Right hindlimb (tissue), 1 donor: ENCODE measurements around the gene FIZ1.

Experiments
- DNase-seq: peaks from one replicate; pipeline ENCODE4 v3.0.0-alpha.2; 2018

Gene FIZ1

GRCh38 chr19:55599468-55599841 is at the start of gene FIZ1:
Gene FIZ1 (minus strand): TSS chr19:55599517. CDS start chr19:55597865, 1,652 bp downstream.
- peak; percentile 100 for DNase-seq

DNA sequence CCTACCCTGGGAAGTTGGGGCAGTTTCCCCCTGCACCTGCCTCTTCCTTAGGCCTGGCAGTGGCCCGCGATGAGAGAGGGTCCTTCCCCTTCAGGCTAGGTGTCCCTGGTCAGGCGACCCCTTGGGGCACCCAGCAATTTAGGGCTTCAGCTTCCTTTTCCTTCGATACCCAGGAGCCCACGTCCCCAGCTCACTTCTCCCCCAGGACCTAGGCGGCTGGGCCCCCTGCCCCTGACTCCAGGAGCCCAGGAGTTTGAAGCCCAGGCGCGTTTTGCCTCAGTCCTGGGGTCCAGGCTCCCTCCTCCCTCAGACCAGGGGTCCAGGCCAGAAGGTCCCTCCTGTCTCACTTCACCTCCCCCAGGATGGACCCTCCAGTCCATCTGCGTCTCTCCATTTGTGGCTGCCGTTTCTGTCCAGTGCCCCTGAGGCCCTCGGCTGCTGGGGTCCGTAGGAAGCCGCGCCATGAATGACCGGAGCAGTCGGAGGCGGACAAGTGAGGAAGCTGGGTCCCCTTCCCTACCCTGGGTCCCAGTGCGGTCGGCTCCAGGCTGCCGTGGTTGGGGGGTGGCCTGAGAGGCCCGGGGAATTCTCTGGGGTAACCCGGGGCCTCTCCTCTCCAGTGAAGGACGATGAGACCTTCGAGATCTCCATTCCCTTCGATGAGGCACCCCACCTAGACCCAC is 49.4 kb upstream of the FIZ1 start:
- no peak for DNase-seq

DNA sequence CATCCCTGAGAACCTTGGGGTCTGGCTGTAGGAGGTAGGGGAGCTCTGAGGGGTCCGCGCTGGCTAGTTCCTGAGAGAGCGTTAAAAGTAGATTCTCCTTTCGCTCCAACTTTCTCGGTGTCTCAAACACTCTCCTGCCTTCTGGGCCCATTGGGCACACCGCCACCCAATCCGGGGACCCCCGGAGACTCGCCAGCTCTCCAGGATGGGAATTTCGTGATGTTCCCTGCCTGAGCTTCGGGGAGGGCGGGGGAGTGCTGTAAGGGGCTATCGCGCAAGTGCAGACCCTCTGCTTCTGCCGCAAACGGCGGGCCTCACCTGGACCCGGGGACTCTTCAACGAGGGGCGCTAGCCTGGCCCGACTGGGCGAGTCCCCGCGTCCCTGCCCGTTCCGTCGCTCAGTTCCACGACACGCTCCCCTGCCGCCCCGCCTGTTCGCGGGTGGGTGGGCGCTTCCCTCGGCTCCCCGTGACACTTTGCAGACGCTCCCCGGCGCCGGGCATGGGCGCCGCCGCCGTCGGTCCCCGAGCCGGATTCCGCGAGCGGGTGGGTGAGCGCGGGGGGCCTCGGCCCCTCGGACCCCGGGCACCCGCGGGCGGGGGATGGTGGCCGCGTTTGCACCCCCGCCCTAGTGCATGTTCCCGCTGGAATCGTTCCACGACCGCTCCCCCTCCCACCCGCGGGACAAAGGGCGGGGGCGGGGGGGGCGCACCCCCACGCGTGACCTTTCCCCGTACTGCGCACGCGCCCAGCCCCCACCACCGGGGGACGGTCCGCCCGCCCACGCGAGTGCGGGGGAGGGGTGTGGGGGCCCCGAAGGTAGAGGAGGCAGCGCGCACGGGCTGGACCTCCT is 48.6 kb upstream of the FIZ1 start, which contains the start of gene CCDC106:
Gene CCDC106, plus strand, starts transcription at position 481 of the 853 bp plus-strand sequence. CDS start 835 bp downstream, outside the sequence.
- DNase-seq: peak; percentile 88

- no peak for DNase-seq
These were observed 47.8 kb upstream of the FIZ1 start for GRCh38 chr19:55646889-55647731.

DNA sequence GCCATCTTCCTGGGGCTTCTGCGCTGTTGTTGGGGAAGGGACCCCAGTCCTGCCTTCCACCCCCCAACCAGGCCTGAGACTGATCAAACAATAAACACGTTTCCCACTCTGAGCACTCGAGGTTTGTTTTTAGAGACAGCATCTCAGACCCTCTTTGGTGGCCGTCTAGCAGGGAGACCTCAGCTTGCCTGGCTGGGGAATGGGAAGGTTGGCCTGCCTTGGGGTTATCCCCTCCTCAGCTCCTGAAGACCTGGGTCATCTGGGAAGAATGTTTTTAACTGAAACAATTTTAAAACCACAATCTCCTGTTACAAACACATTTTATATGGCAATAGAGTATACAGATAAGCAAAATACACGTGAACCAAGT is 46.2 kb upstream of the FIZ1 start:
- no peak for DNase-seq

DNA sequence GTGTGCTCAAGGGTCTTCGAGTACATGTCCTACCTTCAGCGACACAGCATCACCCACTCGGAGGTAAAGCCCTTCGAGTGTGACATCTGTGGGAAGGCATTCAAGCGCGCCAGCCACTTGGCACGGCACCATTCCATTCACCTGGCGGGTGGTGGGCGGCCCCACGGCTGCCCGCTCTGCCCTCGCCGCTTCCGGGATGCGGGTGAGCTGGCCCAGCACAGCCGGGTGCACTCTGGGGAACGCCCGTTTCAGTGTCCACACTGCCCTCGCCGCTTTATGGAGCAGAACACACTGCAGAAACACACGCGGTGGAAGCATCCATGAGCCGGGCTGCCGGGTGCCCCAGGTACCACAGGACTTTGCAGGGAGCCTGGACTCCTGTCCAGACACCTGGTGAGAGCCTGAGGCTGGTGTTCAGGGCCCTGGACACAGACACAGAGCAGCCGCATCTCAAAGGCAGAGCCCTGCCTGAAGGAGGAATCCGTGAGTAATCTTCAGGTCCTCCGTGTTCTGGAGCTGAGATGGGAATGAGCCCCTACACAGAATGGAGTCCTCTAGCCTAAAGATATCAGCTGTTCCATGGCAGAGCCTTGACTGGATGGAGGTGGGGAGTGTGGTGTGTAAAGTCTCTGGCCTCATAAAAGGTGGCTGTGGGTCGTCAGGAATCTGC is 45.7 kb upstream of the FIZ1 start:
- DNase-seq: no peak

- DNase-seq: no peak
These were observed 45.0 kb upstream of the FIZ1 start for GRCh38 chr19:55644191-55644833.

DNA sequence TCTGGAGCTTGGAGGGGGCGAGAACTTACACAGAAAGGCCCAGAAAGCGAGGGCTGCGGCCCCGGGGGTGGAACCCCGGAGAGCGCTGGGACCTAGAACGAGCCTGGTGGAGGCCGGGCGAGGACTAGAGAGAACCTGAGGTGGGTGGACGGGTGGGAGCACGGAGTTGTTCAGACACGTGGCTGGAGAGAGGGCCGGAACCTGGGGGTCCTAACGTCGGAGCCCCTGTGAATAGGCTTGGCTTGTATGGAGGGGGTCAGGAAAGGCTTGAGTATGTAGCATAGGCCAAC is 44.5 kb upstream of the FIZ1 start:
- no peak for DNase-seq

DNA sequence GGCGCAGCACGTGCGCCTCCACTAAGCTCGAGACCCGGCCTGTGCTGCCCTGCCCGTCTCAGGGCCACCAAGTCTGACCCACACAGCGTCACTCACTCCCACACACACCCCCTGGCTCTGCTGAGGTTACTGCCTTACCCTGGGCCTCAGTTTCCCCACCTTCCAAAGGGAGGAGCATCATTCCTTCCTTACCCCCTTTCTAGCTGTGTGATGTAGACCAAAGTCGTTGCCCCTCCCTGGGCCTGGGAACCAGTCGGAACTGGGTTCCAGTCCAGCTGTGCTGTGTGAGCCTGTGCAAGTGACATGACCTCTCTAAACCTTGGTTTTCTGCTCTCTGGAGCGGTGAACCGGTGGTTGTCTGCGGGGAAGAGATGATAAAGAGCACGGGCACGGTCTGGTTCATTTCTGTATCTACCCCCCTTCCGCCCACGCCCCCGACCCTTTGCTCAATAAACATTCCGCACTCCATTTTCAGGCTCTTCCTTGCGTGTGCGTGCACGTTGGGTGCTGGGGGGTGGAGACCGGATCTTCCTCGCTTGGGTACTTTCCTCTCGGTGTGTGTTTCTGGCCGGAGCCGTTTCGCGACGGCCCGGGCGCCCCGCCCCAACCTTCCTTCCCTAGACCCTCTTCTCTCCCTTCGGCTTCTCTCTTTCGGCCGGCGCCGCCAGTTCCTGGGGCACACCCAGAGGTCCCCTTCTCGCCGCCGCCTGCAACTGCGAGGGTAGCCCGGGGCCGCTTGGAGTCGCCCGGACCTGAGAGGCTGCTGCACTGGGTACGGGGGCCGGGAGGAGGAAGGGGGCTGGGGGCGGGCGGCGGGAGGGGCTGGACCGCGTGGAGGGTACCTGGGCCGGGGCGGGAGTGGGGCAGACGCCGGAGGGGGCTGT is 43.9 kb upstream of the FIZ1 start, which contains the start of gene ZNF581:
Gene ZNF581, plus strand, starts transcription at position 647 of the 884 bp plus-strand sequence. CDS start 923 bp downstream, outside the sequence.
- peak; percentile 78 for DNase-seq

GRCh38 chr19:55642153-55643002 is 43.1 kb upstream of the FIZ1 start:
- DNase-seq: no peak

- DNase-seq: no peak
These were observed 42.3 kb upstream of the FIZ1 start for GRCh38 chr19:55641426-55642152.

- DNase-seq: peak; percentile 91
These were observed 41.5 kb upstream of the FIZ1 start, which contains the start of gene ZNF580 for GRCh38 chr19:55640577-55641425. Gene ZNF580 (plus strand): TSS chr19:55641002. CDS start chr19:55642509, 1,507 bp downstream.

- peak; percentile 73 for DNase-seq
These were observed 40.8 kb upstream of the FIZ1 start for GRCh38 chr19:55640043-55640576.

DNA sequence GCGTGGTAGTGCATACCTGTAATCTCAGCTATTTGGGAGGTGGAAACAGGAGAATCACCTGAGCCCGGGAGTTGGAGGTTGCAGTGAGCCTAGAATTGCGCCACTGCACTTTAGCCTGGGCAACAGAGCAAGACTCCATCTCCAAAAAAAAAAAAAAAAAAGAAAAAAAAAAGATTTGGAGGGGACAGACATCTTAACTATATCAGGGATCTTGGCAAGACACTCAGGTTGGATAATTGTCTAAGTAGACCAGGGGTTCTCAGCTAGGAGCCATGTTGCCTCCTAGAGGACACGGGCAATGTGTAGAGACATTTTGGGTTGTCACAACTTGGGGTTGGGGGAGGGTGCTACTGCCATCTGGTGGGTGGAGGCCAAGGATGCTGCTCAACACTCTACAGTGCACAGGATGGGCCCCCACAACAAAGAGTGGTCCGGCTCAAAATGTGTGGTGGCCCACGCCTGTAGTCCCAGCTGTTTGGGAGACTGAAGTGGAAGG is 39.6 kb upstream of the FIZ1 start:
- DNase-seq: no peak

- DNase-seq: no peak
These were observed 38.2 kb upstream of the FIZ1 start for GRCh38 chr19:55637534-55637933.

GRCh38 chr19:55636723-55637122 is 37.4 kb upstream of the FIZ1 start:
- no peak for DNase-seq

- peak; percentile 20 for DNase-seq
These were observed 36.6 kb upstream of the FIZ1 start for GRCh38 chr19:55635856-55636440.
